Type B pancreatic cell (in vitro differentiated cells): ENCODE data around the gene BAG5. TPM values are rescaled to one million over a fixed set of nuclear protein-coding genes. Genes with fewer than 3 reads are reported as not detected.

ENCODE experiments used
- DNase-seq: peaks from one replicate; pipeline ENCODE4 v3.0.0; 2021; ENCODE audit warnings: mixed read lengths; ENCODE audit not compliant: unreplicated experiment; ENCODE audit errors: extremely low spot score
- H3K27ac Mint-ChIP-seq: 2 replicates; pipeline ENCODE4 v1.8.0; 2021; ENCODE audit warnings: mild to moderate bottlenecking, mixed read lengths
- H3K27me3 Mint-ChIP-seq: 2 replicates; pipeline ENCODE4 v1.8.0; 2021; ENCODE audit warnings: mixed read lengths
- H3K36me3 Mint-ChIP-seq: 2 replicates; pipeline ENCODE4 v1.8.0; 2021; ENCODE audit warnings: mixed read lengths
- H3K4me1 Mint-ChIP-seq: one replicate; pipeline ENCODE4 v1.8.0; 2021; ENCODE audit warnings: mixed read lengths; ENCODE audit not compliant: unreplicated experiment
- H3K4me3 Mint-ChIP-seq: 2 replicates; pipeline ENCODE4 v1.8.0; 2021; ENCODE audit warnings: mild to moderate bottlenecking, mixed read lengths
- H3K9me3 Mint-ChIP-seq: 2 replicates; pipeline ENCODE4 v1.8.0; 2021; ENCODE audit warnings: mixed read lengths
- CTCF ChIP-seq: fragments of 200-600 bp; sonication (generic); conservative IDR thresholded peaks from 2 replicates; pipeline ENCODE4 v1.5.0; 2021; ENCODE audit warnings: antibody characterized with exemption, mild to moderate bottlenecking
- total RNA-seq: library from RNA; stranded (reverse); gene quantifications from 2 replicates; pipeline ENCODE4 v1.2.1, GENCODE V29; 2021; ENCODE audit warnings: low replicate concordance

BAG5 gene
- total RNA-seq, 1 donor from 2014 or later, result 23.3 TPM

GRCh38 chr14:103558071-103558882, 4.2 kb downstream of the BAG5 start:
- Mint-ChIP-seq H3K9me3 (no peaks in the 10 kb centered on the region), H3K4me3 (no peak overlapping the region), H3K27ac (peak overlapping the region; percentile 12), H3K4me1 (peaks cover 25% of the 10 kb centered on the region), H3K27me3 (no peaks in the 10 kb centered on the region), H3K36me3 (peaks cover 4% of the 10 kb centered on the region)
- no peak for DNase-seq
- TF ChIP-seq CTCF, result no peak

- no peak for TF ChIP-seq CTCF
- Mint-ChIP-seq H3K27me3 (no peaks in the 10 kb centered on the region), H3K27ac (peak overlapping the region; percentile 34), H3K9me3 (no peaks in the 10 kb centered on the region), H3K4me3 (no peak overlapping the region), H3K4me1 (peaks cover 25% of the 10 kb centered on the region), H3K36me3 (peaks cover 4% of the 10 kb centered on the region)
- DNase-seq, result no peak
Observed at GRCh38 chr14:103556946-103557758, 5.3 kb downstream of the BAG5 start.

- Mint-ChIP-seq H3K4me1 (peaks cover 13% of the 10 kb centered on the region), H3K36me3 (no peaks in the 10 kb centered on the region), H3K27ac (no peak overlapping the region), H3K9me3 (no peaks in the 10 kb centered on the region), H3K27me3 (no peaks in the 10 kb centered on the region), H3K4me3 (no peak overlapping the region)
- DNase-seq, result no peak
- TF ChIP-seq CTCF, result no peak
Observed at GRCh38 chr14:103555559-103556337, 6.7 kb downstream of the BAG5 start.

- Mint-ChIP-seq H3K36me3 (no peaks in the 10 kb centered on the region), H3K9me3 (no peaks in the 10 kb centered on the region), H3K4me3 (no peak overlapping the region), H3K4me1 (peaks cover 5% of the 10 kb centered on the region), H3K27ac (no peak overlapping the region), H3K27me3 (no peaks in the 10 kb centered on the region)
- TF ChIP-seq CTCF, result no peak
- DNase-seq, result no peak
Observed at GRCh38 chr14:103552846-103553210, 9.6 kb downstream of the BAG5 start.

GRCh38 chr14:103552011-103552845, 10.2 kb downstream of the BAG5 start:
- H3K4me1 Mint-ChIP-seq, result peaks cover 5% of the 10 kb centered on the region
- DNase-seq, result no peak

More at GRCh38 chr14:103552011-103552845, 10.2 kb downstream of the BAG5 start:
- Mint-ChIP-seq H3K36me3 (no peaks in the 10 kb centered on the region), H3K9me3 (no peaks in the 10 kb centered on the region), H3K27me3 (no peaks in the 10 kb centered on the region), H3K27ac (no peak overlapping the region), H3K4me3 (no peak overlapping the region)
- TF ChIP-seq CTCF, result no peak
